ENCODE measurements around the gene IL17A.
A peak's percentile ranks its signal among the peaks of the same experiment; 100 is the strongest.
"Not testable (repeated sequence)": the region's sequence is repeated elsewhere in the genome, so short reads cannot be mapped to it uniquely, and the experiment has no call there.

The IL17A gene

DNA sequence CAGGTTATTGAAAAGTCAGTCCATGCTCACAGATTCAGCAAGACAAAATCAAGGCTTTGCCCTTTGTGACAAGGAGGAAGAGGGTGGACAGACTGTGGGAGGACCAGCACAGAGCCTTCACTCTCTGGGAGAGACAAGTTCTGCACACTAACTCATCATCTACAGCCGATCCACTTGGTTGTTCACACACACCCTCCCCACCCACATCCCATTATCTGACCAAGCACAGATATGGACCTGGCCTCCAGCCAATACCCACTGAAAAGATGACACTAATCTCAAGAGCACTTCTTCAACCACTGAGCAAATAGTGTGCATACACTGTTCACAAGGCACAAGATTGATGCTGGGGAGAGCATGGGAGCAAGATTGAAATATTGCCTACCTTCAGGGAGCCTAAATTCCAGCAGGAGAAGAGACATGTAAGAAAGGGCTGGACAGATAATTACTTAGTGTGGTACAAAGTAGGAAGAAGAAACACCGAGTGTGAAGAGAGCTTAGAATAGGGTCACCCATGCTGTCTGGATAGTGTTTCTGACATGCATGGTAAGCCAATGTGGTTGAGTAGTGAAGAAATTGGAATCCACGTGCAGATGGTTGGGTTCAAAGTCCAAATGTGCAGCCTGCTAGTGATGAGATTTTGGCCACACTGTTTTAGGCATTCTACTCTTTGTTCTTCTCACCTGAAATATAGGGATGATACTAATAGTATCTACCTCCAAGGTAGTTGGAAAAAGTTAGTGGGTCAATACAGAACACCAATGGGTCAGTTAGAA, 21.7 kb upstream of the IL17A start:
- DNase-seq, result no peak

DNA sequence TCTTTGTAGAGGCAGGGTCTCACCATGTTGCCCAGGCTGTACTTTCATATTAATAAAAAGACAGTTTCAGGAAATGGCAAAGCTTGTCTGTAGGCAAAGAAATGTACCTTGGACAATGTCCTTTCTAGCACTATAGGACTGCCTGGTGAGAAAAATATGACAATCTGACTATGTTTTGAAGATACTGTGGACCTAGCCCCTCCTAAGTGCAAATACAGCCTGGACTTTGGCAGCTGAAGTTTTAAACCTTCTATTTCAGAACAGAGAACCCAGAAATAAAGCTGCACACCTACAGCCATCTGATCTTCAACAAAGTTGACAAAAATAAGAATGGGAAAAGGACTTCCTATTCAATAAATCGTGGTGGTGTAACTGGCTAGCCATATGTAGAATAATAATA, 18.9 kb upstream of the IL17A start:
- no peak for DNase-seq

DNA sequence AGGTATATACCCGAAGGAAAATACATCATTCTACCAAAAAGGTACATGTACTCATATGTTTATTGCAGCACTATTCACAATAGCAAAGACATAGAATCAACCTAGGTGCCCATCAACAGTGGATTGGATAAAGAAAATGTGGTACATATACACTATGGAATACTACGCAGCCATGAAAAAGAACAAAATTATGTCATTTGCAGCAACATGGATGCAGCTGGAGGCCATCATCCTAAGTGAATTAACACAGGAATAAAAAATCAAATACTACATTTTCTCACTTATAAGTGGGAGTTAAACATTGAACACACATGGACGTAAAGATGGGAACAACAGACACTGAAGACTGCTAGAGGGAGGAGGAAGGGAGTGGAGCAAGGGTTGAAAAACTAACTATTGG, 17.8 kb upstream of the IL17A start:
- DNase-seq, result not testable (repeated sequence)

DNA sequence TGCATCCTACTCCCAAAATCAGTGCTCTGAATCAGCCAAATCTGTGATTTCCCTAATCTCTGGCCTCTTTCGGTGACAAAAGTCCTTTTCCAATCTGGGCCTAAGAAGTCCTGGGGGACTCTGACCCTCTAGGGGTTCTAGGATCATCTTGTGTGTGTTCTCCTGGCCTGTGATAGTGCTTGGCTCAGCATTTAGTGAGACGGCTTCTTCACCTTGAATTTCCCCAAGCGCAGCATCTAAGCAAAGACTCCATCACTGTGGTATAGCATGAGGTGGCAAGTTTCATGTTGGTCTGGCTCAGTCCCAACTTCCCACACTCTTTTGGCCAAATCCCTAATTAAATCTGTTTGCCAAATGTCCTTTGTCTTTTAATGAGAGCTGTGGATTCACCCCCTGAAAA, 12.1 kb upstream of the IL17A start:
- no peak for DNase-seq

DNA sequence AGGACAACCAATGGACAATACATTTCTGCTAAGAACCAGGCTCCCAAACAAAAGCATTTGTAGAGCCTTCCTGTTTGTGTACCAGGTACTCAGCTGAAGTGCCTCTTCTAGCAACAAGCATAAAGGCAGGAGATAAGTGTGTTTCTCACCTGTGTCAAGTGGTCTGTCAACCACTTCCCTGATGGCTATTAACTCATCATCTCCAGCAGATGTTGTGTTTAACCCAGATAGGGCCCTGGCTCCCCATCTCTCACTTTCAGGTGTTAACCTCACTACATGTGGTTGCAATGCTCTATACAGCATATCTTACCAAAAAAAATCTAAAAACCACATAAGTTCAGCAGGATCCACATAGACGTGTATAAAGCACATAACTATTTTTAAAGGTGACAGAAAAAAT, 9.6 kb upstream of the IL17A start:
- DNase-seq, result peak; percentile 8

DNA sequence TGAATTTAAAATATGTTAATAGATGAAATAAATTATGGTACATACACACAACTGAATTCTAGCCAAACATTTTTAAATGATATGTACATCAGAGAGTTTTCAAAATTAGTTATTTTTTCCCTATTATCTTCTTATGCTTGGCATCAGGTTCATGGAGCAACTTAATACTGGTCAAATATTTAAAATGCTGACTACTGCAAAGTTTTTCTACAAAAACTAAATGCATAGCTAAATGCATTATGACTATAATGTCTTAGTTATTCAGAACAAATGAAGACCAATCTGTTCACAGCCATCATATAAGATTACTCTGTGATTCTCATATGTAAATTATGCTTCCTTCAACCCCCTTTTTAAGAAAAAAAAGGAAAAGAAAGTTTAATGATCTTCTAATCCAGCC, 8.2 kb upstream of the IL17A start:
- no peak for DNase-seq

DNA sequence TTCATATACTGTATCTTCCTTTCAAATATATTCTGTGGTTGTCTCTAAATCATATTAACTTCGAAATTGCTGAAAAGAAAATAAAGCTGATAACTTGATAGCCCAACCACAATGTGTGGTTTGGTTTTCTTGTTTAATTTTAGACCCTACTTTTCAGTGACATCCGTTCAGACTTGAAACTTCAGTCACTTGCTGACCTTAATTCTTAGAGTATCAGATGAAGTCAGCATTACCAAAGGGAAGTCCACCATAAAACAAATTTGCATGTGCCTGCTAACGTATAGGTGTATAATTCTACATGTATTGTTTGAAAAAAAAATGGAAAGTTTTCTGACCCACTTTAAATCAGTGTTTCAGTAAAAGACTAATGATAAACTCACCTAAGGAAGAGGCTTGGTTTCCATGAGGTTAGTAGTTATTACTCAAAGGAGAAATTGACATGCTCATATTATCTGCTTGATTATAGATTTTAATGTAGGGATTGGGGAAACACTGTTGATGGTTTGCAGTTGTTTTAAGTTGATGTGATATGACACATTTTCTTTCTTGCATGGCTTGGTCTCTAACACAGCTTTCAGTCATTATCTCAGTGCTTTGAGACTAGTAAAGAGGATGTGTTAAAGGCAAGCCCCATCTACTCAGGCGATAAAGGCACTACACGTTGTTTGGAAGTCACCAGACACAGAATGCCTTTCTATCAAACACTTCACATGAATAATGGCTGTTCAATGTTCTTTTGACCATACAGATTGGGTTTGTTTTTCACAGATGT, 5.2 kb upstream of the IL17A start:
- no peak for DNase-seq

DNA sequence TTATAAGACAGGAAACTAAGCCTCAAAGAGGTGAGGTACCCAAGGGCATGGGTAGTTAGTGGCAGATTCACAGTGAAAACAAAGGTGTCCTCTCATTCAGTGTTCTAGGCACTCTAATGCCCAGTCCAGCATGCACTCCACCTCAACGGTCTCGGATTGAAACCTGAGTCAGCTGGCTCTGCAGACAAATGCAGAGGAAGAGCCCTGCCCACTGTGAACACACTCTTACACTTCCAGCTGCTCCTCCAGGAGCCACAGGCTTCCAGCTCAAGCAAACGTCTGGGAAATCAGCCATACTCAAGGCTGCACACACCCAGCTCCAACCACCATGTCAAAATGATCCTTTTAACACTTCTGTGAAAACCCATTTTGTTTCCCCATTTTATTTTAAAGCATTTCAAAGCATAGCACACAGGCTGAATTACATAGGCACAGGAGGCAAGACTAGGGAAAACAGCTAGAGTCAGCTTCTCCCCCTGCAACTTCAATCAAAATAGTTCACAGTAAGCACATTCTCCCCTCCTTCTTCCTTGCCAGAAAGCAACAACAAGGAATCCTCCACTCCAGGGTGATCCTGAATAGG, 3.0 kb upstream of the IL17A start:
- DNase-seq, result no peak

DNA sequence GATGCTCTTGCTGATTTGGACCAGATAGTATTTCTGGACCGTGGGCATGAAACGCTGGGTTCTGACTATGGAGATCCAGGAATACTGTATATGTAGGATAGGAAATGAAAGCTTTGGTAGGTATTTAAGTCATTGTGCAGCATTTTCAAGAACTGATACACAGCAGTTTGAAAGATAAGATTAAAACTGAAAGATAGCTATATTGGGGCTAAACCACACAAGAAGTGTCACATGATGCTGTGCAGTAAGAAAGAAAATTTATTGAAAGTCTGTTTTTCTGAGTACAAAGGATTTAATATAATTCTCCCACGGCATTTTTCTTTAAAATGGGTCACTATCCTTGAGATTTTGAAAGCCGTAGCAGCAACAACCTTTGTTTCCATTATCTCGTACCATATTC, 305 bp downstream of the IL17A start:
- DNase-seq, result no peak

DNA sequence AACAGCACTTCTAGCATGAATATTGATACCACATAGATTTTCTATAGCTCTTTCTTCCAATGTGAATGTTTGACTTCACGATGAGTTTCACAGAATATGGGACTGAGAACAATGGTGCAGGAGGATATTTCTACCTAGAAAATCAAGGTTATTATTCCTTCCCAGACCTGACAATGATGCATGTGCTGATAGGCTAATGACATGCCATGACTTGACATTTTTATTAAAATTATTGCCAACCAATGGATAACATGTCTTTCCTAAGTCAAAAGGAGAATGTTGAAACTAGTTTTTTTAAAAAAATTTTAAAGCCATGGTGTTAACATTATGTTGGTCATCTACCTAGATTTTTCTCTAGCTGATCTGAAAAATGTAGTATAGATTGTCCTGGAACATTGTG, 923 bp downstream of the IL17A start:
- no peak for DNase-seq

DNA sequence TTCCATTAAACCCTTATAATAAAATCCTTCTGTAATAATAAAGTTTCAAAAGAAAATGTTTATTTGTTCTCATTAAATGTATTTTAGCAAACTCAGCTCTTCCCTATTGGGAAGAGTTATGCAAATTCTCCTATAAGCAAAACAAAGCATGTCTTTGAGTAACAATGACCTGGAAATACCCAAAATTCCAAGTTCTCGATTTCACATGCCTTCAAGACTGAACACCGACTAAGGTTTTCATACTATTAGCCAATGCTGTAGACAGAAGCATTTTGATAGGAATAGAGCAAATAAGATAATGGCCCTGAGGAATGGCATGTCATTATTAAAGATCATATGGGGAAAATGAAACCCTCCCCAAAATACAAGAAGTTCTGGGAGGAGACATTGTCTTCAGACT, 3.8 kb downstream of the IL17A start:
- DNase-seq, result no peak

DNA sequence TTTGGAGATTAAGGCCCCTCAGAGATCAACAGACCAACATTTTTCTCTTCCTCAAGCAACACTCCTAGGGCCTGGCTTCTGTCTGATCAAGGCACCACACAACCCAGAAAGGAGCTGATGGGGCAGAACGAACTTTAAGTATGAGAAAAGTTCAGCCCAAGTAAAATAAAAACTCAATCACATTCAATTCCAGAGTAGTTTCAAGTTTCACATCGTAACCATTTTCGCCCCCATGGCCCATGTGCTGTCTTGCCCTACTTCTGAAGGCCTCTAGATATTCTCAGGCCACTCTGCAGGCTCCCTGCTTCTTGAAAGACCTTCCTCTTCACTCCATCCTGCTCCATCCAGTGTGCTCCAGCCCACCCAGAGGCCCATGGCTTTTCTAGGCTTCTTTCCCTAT, 4.2 kb downstream of the IL17A start:
- no peak for DNase-seq

DNA sequence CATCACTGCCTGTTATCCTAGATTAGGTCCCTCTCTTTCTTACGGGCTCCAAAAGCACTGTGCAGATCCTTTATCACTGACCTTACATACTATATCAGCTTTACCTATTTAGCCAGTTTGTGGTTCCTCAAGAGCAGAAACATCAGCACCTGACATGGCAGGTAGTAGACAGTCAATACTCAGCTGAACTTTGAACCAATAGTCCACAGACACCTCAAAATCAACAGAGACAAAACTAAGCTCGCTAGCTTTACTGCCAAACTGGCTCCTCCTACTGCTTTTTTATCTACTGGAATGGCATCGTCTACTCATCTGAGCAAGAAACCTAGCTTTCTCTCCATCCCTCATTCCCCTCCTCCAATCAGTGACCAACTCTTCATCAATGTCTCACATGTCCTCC, 5.6 kb downstream of the IL17A start:
- DNase-seq, result no peak

DNA sequence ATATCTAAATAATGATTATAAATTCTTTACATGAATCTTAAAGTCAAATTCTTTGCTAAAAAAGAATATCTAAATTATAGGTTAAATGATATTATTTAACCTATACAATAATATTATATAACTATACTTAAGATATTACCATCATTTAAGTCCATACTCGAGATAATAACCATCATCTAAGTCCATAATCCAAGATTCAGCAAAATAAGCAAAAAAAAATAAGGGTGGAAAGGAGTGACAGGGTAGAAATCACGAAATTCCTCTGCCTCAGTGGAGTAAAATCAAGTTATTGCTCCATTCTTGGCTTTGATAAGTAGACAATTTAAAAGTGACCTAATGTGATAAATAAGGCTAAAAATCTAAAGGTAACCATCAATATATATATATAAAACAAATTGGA, 9.7 kb downstream of the IL17A start:
- no peak for DNase-seq

DNA sequence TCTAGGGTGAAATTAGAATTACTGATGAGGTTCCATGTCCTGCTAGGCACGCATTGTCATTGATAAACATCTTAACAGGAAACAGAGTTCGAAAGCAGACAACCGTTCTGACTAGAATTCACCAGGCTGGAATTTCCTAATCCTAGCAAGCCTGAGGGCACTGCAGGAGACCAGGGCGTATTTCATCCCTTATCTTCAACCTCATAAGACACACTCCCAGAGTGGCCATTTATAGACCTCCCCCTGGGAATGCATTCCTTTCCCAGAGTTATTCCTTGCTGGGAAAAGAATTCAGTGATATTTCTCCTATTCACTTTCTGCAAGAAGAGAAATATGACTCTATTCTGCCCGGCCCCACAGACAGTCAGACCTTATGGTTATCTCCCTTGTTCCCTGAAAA, 13.9 kb downstream of the IL17A start:
- not testable (repeated sequence) for DNase-seq

DNA sequence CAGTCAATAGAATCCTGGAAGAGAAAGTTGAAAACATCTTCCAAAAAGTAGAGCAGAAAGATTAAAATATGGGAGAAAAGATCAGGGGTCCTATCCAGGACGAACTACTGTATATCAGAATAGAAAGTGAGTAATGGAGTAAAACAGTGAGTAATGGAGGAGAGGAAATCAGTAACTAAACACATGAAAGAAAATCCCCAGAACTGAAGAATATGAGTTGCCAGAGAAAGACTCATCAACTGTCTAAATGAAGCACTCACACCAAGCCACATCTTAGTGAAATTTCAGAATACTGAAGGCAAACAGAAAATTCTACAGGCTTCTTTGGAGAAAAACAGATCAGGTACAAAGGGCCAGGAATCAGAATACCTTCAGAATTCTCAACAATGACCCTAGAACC, 14.9 kb downstream of the IL17A start:
- no peak for DNase-seq

DNA sequence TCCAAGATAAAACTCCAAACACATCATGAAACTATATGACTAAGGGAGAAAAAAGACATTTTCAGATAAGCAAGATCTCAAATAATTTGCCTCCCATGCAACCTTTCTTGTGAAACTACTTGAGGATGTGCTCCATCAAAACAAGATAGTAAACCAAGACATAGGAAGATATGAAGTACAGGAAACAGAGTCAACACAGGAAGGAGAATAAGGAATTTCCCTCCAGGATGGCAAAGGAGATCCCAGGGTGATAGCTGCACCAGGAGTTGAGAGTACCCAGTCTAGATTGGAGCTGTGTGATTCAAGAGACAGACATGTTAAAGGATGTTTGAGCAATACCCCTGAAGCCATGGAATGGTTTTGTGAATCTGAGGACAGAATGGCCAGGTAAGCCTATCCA, 15.3 kb downstream of the IL17A start:
- DNase-seq, result no peak

DNA sequence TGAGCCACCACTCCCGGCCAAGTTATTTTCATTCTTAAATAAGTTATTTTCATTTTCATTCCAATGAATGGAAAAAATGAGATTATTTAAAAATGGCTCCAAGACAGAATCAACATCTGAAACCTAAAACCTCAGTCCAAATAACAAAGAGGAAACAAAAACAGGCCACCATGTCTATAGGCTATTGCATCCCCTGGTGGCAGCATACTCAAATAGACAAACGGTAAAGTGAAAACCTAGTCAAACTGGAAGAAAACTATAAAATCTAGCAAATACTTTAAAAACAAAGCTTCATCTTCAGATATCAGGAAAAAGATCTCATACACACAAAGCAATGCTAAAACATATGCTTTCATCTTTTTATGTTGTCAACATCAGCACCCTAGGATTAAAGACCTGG, 20.9 kb downstream of the IL17A start:
- no peak for DNase-seq

DNA sequence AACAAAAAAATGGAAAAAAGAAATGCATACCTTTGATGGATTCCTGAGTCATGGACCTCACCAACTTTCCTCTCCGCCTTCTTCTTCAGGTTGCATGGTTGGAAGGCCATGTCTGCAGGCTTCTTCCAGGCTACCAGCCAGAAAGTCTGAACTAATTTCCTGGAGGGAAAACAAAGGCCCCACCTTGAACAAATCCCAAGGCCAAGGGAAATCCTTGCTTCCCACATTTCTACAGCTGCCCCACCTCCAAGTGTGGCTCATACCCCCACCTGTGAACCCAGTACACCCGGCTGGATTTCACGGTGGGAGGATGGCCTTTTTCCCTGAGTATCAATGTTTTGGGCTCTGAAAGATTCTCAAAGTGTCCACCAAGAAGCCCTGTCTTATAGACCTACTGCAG, 22.4 kb downstream of the IL17A start:
- no peak for DNase-seq

DNA sequence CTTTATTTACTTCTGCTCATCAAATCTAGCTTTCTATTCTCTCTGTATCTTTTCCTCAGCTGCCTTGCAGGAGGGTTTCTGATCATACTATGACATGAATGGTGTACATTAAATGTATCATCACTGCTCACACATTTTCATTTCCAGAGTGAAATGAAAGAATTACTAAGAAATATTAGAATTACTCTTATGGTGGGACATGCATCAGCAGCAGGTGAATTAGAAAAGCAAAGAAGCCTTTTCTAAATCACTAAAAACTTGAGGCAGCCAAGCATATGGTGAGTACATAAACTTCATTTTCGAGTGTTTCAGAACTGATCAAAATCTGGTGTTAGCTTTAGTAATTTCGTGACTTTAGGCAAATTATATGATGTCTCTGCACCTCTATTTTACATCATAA, 23.6 kb downstream of the IL17A start:
- DNase-seq, result no peak

DNA sequence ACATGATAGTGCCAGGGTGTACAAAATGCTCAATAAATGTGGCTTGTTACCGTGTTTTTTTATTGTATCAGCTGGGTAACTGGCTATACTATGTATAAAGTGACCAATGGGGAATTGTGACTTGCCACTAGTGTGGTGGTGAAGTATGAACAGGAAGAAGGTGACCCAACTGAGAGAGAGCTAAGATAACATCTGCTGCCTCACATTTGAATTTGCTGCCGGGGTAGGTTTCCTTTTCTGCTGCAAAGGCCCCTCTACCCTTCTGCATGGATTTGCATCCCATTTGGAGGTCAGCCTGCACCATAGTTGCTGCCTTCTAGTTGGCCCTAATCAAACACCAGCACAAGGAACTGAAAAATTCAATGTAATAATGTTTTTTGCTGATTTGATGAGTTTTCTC, 24.1 kb downstream of the IL17A start:
- no peak for DNase-seq

DNA sequence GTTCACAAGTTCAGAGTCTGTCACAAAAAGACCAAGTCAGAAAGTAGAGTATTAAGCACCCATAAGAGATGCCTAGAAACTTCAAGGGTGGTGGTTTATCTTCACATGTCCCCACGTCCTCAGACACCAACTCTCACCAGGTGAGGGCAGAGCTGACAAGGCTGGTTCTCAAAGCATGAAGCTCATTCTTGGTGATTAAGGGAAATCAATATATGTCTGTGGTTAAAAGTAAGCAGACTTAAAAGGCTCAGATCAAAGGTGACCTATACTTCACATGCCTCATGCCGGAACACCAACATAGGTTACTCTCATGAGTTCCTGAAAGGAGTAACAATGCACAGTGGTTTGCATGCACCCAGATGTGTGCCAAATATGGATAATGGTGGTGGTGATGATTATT, 27.0 kb downstream of the IL17A start:
- peak; percentile 10 for DNase-seq

DNA sequence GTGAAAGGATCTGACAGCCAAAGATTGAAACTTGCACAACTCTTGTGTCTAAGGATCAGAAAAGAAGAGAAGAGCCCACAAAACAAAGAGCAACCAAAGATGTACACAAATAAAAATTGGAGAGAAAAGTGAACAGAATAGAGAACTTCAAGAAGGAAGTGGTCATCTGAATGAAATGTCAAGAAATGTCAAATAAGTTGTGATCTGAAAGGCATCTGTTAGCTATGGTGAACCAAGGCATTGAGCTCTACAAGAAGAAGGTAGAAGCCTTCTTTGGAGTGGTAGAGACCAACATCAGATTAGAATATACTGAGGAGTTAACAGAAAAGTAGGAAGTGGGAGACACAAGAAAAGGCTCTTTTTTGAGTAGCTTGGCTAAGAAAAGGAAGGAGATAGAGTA, 29.6 kb downstream of the IL17A start:
- DNase-seq, result no peak

DNA sequence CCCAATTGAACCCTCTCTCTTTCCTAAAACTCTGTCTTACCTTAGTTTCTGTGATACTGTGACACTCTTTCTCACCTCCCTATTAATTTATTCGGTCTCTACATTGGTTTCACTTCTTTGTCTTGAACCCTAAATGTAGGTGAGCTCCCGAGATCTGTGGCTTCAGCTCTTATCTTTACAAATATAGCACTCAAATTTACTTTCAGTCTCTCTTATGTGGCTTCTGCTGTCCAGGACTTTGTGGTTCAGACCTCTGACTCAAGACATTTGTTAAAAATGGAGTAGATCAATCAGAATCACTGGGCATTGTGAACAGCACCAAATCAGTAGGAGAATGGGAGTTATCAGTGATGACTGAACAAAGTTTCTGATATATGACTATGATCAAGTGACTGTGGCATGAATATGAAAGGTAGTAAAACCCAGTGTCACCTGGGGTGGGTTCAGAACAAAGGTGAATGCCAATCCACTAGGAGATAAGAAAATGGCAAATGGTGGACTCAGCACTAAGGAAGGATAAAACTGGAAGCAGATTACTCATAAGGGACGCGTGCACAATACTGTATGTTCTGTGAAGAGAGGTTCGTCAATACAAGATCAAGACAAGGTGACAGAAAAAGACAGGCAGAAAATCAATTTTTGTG, 30.9 kb downstream of the IL17A start:
- DNase-seq, result no peak

Measured in central memory CD4-positive, alpha-beta T cell (primary cell).